NCI-H345 (cell line): ENCODE data around the gene GOLM1.

ENCODE experiments used
- DNase-seq: peaks from one replicate; lab custom pipeline; 2025; lab: John Stamatoyannopoulos, UW

The GOLM1 gene

DNA sequence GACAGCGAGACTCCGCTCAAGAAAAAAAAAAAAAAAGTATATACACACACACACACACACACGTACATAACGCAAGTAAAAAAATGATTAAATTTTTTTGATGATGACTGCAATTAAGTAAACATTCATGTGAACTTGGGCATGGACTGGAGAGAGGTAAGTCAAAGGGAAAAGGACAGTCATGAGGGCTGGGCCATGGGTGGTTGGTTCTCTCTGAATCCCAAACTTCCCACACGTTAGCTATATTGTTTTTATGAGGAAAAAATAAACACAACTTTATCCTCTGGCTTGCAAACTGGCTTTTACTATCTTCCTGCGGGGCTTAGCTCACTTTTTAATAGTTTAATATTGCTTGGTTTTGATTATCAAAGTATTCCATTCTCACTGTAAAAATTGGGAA, 53.7 kb downstream of the GOLM1 start:
- no peak for DNase-seq

- DNase-seq, result no peak
Measured at GRCh38 chr9:86043999-86044398, 55.4 kb downstream of the GOLM1 start.

DNA sequence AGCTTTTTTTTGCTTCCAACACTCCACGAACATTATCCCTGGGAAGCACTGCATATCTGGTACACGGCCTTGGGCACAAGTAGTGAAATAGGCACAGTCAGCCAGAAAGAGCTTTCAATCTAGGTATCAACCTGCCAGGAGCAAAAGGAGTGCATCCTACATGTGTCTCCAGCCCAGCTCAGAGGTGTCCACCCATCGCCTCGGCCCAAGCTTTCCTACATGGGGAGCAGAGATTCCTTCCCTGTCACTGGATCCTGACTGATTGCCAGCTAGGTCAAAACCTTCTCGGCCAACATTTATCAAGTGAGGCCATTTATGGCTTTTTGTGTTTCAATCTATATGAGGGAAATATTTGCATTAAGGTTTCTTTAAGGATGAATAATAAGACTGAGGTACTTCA, 55.8 kb downstream of the GOLM1 start:
- DNase-seq, result no peak

- DNase-seq, result peak; percentile 6
Measured at GRCh38 chr9:86042199-86042978, 57.0 kb downstream of the GOLM1 start.

DNA sequence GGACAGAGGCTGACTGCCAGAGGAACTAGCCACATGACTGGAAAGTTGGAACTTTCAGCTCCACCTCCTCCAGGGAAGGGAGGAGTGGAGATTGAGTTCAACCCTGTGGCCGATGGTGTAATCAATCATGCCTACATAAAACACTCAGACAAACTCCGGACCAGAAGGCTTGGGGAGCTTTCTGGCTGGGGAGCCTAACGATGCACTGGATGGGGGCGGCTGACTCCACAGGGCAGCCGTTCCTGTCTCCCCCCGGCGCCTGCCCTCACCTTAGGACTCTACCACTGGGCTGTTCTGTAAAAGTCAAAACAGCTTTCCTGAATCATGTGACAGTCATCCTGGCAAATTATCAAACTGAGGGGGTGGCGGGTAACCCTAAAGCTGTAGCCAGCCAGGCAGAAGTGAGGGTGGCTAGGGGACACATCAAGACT, 58.0 kb downstream of the GOLM1 start:
- DNase-seq, result no peak

GRCh38 chr9:86040861-86041155, 58.5 kb downstream of the GOLM1 start:
- no peak for DNase-seq

DNA sequence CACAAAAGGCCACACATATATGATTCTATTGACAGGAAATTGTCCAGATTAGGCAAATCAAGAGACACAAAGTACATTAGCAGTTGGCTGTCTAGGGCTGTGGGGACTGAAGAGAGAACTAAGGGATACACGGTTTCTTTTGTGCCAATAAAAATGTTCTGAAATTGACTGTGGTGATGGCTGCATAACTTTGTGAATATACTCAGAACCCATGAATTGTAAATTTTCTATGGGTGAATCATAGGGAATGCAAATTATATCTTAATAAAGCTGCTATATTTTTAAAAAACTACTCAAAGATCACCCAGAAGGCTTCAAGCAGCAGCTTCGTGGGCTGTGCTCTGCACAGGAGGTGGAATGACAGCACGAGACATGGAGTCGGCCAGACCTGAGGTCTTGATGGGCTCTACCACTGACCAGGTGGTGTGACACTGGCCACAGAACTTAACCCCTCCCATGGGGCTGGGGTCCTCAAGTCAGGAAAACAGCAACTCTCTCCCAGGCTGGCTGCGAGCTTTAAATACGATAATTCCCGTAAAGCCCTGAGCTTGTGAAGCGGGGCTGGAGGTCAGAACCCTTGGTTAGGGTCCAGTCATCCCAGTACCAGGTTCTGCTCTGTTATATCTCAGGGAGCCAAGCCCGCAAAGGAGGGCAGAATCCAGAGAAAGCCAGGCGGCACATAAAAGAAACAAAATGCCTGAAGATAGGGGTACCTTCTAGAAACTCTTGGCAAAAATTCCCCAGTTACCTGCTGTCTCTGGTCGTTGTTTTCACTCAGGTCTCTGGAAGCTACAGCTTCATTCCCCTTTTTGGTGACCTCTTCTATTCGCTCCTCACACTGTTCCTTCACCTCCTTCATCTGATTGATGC, 59.1 kb downstream of the GOLM1 start:
- DNase-seq, result no peak

DNA sequence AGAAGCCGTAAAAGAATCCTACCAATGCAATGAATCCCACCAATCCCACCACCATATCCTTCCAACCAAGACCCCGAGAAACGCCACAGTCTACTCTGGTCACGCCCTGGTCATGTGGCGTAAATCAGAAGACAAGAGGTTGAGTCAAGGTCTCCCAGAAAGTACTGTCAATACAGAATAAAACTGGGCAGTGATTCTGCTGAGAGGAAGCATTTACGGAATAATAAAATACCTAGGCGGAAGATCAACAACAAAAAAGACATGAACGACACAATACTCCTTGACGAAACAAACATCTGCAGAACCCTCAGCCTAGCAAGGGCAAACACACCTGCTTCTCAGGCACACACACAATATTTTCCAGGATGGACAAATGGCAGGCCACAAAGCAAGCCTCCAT, 62.8 kb downstream of the GOLM1 start:
- DNase-seq, result peak; percentile 48

DNA sequence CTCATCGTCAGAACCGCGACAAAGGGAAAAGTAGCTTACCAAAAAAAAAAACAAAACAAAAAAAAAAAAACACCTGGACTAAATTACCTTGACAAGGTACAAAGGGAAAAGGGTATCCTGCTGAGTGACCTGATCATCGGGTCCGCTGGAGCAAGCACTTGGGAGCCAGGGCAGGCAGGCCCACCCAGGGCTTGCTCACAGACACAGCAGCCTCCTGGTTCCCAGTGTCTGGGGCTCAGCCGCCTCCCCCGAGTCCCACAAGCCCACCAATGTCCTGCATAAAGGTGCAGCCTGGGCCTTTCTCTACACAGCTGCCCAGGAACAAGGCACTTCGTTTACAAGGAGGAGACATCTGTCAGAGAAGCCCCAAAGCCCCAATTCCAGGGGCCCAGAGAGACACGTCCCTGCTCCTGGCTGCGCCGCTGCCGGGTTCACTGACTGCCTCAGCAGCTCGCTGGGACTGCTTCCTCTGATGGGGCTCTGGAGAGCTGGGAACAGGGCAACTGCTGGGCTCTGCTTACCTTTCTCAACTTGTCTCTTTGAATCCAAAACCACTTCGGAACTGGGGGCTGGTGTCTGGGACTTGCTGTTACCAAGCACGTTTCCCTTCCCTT, 63.4 kb downstream of the GOLM1 start:
- peak; percentile 43 for DNase-seq

- peak; percentile 44 for DNase-seq
Measured at GRCh38 chr9:86034863-86035734, 64.3 kb downstream of the GOLM1 start.

- DNase-seq, result no peak
Measured at GRCh38 chr9:86027767-86028166, 71.6 kb downstream of the GOLM1 start.

DNA sequence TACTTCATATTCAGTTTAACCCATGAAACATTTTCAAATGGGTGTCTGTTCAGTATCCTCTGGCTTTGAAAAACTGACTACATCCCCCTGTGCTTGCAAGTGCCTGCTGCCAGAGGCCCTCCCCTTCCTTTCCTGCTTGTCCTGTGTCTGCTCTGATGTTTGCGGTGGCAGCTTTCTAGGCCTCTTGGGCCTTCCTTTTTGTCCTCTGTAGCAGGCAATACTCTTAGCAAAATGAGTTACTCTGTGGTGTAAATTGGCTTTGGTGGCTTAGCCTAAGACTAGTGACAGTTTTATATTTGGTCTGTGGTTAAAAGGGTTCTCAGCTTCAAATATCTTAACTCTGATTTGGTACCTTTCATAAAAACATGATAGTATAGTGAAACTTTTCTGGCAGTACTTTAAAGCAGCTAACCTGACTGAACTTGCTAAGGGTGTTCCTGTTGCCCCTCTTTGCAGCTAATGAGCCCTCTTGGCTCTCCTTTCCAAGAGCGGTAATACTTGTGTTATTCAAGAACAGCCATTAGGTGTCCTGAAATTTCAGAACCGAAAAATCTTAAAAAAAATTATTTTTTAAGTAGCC, 76.6 kb downstream of the GOLM1 start:
- no peak for DNase-seq

DNA sequence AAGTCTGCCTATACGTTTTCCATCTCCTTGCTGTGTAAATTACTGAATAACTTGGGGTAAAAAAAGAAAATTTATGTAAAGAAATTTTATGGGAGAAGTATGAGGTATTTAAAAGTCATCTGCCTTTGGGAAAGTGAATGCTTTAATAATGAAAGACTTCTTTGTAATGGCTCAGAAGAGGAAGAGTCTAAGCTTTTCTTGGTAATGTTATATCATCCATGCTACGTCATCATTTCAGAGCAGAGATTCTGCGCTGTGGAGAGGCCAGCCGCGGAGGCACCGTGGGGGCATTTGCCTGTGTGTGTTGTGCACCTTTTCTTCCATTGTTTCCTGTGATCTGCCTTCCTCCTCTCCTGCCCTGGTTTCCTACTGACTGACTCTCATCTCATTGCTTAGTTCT, 78.2 kb downstream of the GOLM1 start:
- no peak for DNase-seq

- no peak for DNase-seq
Measured at GRCh38 chr9:86020731-86021130, 78.6 kb downstream of the GOLM1 start.

GRCh38 chr9:86009133-86009532, 90.2 kb downstream of the GOLM1 start:
- no peak for DNase-seq

DNA sequence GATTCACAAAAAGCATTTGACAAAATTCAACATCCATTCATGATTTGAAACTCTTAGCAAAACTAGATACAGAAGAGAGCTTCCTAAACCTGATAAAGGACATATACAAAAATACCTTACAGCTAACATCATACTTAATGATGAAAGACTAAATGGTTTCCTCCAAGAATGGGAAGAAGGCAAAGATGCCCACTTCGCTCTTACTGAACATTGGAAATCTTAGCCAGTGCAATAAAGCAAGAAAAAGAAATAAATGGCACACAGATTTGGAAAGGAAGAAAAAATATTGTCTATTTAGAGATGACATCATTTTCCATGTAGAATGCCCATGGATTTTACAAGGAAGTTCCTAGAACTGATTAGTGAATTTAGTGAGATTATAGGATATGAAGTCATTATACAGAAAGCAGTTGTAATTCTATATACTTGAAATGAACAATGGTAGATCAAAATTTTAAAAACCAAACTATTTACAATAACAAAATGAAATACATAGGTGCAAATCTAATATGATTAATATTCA, 94.0 kb downstream of the GOLM1 start:
- no peak for DNase-seq

DNA sequence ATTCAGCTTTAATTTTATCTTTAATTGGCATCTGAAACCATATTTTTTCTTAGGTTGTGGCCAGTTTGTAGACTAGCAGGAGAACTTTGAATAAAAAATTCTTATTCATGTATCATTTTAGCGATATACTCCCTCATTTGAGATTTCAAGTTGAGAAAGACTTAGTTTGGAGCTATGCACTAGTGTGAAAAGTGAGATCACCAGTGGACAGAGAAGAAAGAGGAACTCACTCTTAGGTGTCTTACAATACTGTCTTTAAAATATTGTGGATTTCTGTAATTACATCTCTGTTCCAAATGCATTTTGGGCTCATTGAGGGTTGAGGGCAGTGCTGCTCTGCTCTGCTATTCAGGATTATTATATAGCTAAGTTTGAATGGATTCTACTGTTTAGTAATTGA, 103.8 kb downstream of the GOLM1 start:
- no peak for DNase-seq

- DNase-seq, result no peak
Measured at GRCh38 chr9:85995097-85995496, 104.3 kb downstream of the GOLM1 start.

- no peak for DNase-seq
Measured at GRCh38 chr9:85994191-85994590, 105.2 kb downstream of the GOLM1 start.

DNA sequence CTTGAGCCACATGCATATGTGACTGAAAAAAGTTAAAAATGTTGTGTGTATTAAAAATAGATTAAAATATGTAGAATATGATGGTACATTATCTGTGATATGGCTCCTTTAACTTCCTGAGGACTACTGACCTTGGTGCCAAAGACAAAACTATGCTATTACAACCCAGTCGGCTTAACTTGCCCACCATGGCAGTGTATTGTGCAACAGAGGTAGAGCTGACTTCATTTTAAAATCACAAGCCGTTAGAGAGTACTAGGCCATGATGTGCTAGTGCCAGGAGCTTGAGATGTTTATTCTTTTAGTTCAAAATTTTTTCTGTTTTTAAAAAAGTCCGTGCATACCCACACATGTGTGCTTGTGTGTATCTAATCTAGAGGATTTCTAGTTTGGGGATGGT, 112.1 kb downstream of the GOLM1 start:
- no peak for DNase-seq

GRCh38 chr9:85984457-85984856, 114.9 kb downstream of the GOLM1 start:
- DNase-seq, result no peak
